ENCODE results near the gene DAD1.

The DAD1 gene

DNA sequence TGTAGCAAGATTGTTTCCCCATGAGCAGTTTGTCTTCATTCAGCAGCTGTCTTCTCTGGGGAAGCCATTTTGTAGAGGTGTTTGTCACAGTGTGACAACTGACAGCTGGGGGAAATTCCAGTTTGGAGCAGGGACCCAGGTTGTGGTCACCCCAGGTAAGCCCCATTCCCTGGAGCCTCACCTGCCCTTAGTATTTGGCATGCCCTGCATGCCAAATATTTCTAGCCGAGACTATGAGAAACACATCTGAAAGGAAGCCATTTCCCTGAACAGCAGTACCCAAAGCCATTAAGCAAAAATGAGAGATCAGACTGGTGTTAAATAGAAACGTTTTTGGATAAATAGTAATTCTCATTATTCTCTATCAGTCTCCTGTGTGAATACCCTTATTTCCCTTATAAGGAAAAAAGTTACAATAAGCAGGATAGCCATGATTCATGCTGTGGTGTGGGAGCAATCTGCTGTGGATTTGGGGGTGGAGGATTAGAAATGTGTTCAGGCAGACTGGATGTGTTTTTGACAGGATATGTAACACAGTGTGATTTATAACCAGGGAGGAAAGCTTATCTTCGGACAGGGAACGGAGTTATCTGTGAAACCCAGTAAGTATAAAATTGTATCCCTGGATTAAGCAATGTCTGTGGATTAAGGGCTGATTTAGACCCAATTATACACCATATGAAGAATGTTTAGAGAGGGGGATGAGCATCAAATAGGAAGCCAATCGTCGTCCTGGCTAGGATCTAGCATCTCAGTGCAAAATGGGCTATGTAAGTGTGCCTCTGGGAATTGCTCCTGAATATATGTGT lies 68.9 kb downstream of the DAD1 start:
- Histone ChIP-seq H3K27ac (ENCODE audit: low read length) (no peak overlapping the region), H3K9me3 (ENCODE audit: insufficient read depth, low read depth, low read length) (no peaks in the 10 kb centered on the region; the same call in 1 of the 2 replicates), H3K4me1 (ENCODE audit: insufficient read depth, low read length) (peaks cover 3% of the 10 kb centered on the region; the same call in 1 of the 2 replicates), H3K9ac (ENCODE audit: low read depth, low read length) (no peak overlapping the region), H3K36me3 (ENCODE audit: insufficient read depth, low read depth, low read length) (no peaks in the 10 kb centered on the region), H3K27me3 (ENCODE audit: insufficient read depth, low read length) (no peaks in the 10 kb centered on the region), H3K4me3 (ENCODE audit: low read length) (no peak overlapping the region)

DNA sequence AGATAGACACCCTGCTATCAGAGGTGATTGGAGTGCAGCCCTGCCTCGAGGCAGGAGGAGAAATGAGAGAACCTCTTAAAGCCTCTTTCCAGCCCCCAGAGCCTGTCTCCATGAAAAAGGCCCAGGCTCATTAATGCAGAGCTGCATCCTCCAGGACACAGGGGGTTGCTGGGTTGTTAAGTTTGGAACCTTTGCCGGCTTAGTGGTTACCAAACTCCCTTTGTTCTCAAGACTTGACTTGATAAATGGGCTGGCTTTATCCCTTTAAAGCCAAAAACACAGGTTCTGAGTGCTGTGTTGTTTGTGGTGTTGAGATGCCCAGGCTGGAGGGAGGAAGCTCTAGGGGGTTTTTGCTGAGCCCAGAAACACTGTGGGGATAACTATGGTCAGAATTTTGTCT lies 71.0 kb downstream of the DAD1 start:
- Histone ChIP-seq H3K9me3 (ENCODE audit: insufficient read depth, low read depth, low read length) (no peaks in the 10 kb centered on the region), H3K4me3 (ENCODE audit: low read length) (no peak overlapping the region), H3K4me1 (ENCODE audit: insufficient read depth, low read length) (peaks cover 3% of the 10 kb centered on the region; the same call in 1 of the 2 replicates), H3K27ac (ENCODE audit: low read length) (no peak overlapping the region), H3K36me3 (ENCODE audit: insufficient read depth, low read depth, low read length) (no peaks in the 10 kb centered on the region), H3K9ac (ENCODE audit: low read depth, low read length) (no peak overlapping the region), H3K27me3 (ENCODE audit: insufficient read depth, low read length) (no peaks in the 10 kb centered on the region)

- H3K9ac ChIP-seq (ENCODE audit: low read depth, low read length): no peak overlapping the region
- H3K9me3 ChIP-seq (ENCODE audit: insufficient read depth, low read depth, low read length): no peaks in the 10 kb centered on the region
- peaks cover 3% of the 10 kb centered on the region; the same call in 1 of the 2 replicates for H3K4me1 ChIP-seq (ENCODE audit: insufficient read depth, low read length)
- no peaks in the 10 kb centered on the region for H3K27me3 ChIP-seq (ENCODE audit: insufficient read depth, low read length)
- no peaks in the 10 kb centered on the region for H3K36me3 ChIP-seq (ENCODE audit: insufficient read depth, low read depth, low read length)
- no peak overlapping the region for H3K27ac ChIP-seq (ENCODE audit: low read length)
- H3K4me3 ChIP-seq (ENCODE audit: low read length): no peak overlapping the region
Observed at GRCh38 chr14:22517117-22517720, 71.8 kb downstream of the DAD1 start.

GRCh38 chr14:22515929-22516328 lies 73.1 kb downstream of the DAD1 start:
- Histone ChIP-seq H3K27ac (ENCODE audit: low read length) (no peak overlapping the region), H3K9me3 (ENCODE audit: insufficient read depth, low read depth, low read length) (no peaks in the 10 kb centered on the region), H3K9ac (ENCODE audit: low read depth, low read length) (no peak overlapping the region), H3K4me3 (ENCODE audit: low read length) (no peak overlapping the region), H3K4me1 (ENCODE audit: insufficient read depth, low read length) (peaks cover 7% of the 10 kb centered on the region; the same call in 1 of the 2 replicates), H3K36me3 (ENCODE audit: insufficient read depth, low read depth, low read length) (no peaks in the 10 kb centered on the region), H3K27me3 (ENCODE audit: insufficient read depth, low read length) (no peaks in the 10 kb centered on the region)
